Heart left ventricle (tissue), 16 donors: ENCODE data around the gene CACNB1. TPM values are rescaled to one million over a fixed set of nuclear protein-coding genes. Genes with fewer than 3 reads are reported as not detected.

Experiments
- ATAC-seq, 4 donors: fragments of 200-7000 bp; cut with Tn5 transposase; one replicate each; pipeline ENCODE4 v1.9.1; 2020 to 2022; ENCODE audit warnings: moderate library complexity in 4 of 4, mild to moderate bottlenecking in 3 of 4, moderate number of reproducible peaks in 1 of 4
- DNase-seq, 5 donors: peaks; one replicate each; pipeline ENCODE4 v3.0.0-alpha.2; 2020
- H3K27ac ChIP-seq, 12 donors: fragments of 200-600 bp; sonication (generic) in 4 of 12; one replicate each; pipeline versions ENCODE4 v1.5.0 to v1.8.0; 2016 to 2022; ENCODE audit warnings: mild to moderate bottlenecking in 2 of 12
- H3K27me3 ChIP-seq, 9 donors: fragments of 200-600 bp; sonication (generic) in 2 of 9; one replicate each; pipeline versions ENCODE4 v1.5.1 to v1.8.0; 2016 to 2022; ENCODE audit warnings: mild to moderate bottlenecking in 3 of 9
- H3K36me3 ChIP-seq, 9 donors: fragments of 200-600 bp; sonication (generic) in 2 of 9; one replicate each; pipeline versions ENCODE4 v1.5.0 to v1.8.0; 2018 to 2022; ENCODE audit warnings: mild to moderate bottlenecking in 2 of 9
- H3K4me1 ChIP-seq, 12 donors: fragments of 200-600 bp; sonication (generic) in 4 of 12; one replicate each; pipeline versions ENCODE4 v1.5.0 to v1.8.0; 2016 to 2022; ENCODE audit warnings: mild to moderate bottlenecking in 3 of 12
- H3K4me3 ChIP-seq, 12 donors: fragments of 200-600 bp; sonication (generic) in 4 of 12; one replicate each; pipeline versions ENCODE4 v1.5.0 to v1.8.0; 2017 to 2022; ENCODE audit warnings: mild to moderate bottlenecking in 9 of 12, moderate library complexity in 4 of 12
- H3K9me3 ChIP-seq, 12 donors: fragments of 200-600 bp; sonication (generic) in 4 of 12; one replicate each; pipeline versions ENCODE4 v1.5.0 to v1.8.0; 2016 to 2022; ENCODE audit warnings: mild to moderate bottlenecking in 1 of 12
- CTCF ChIP-seq, 12 donors: fragments of 200-600 bp; sonication (generic) in 4 of 12; IDR thresholded peaks; one replicate each; pipeline versions ENCODE4 v1.5.0 to v1.8.0; 2018 to 2022; ENCODE audit warnings: antibody characterized with exemption in 12 of 12, mild to moderate bottlenecking in 5 of 12
- POLR2A ChIP-seq, 2 donors: fragments of 450-650 bp; IDR thresholded peaks; one replicate each; pipeline ENCODE4 v1.6.1; 2017; ENCODE audit warnings: antibody characterized with exemption in 2 of 2, mild to moderate bottlenecking in 2 of 2, moderate library complexity in 2 of 2
- WGBS, 4 donors: extraction: QIAGEN DNeasy Blood & Tissue Kit in 2 of 4; methylation state at CpG; one replicate each; pipeline versions ENCODE4 v1.1.5 to v1.1.7; 2013 to 2018; 5-methylcytosine and 5-hydroxymethylcytosine counted together
- intact Hi-C, 10 donors: fragments of 100-400 bp; cut with DNase I; formaldehyde crosslinking; loops; one replicate each; pipeline versions ENCODE4 v1.11.1 to v1.14.2; 2022
- long read RNA-seq, 3 donors: library from polyadenylated mRNA; unstranded; transcript quantifications; one replicate each; pipeline ENCODE4 v2.0.0, GENCODE V29; 2020 to 2021
- polyA plus RNA-seq, 2 donors: library from polyadenylated mRNA; stranded (reverse); fragments of 200-250 nt; gene quantifications; one replicate each; pipeline ENCODE4 v1.2.3, GENCODE V29; 2013
- total RNA-seq, 9 donors: library from RNA; depleted of rRNA in 2 of 9; stranded (reverse); fragments of >200 nt in 2 of 9; fragmentation: NEBNext Ultra II Directional in 3 of 9; extraction: Animal tissue kit (Norgen Biotek cat#: 25700) in 3 of 9; gene quantifications; one replicate each; pipeline versions ENCODE4 v1.1.0 to v1.2.4, GENCODE V29; 2016 to 2023
- donor health status: ischemic (EF 13 %, LVEDD 7.1; RV severe dilation, severe dysfunction).
- donor health status: healthy with polysubstance abuse.
- donor health status: DM: no; HTN: yes; CAD: no.
- donor health status: DM: no; HTN: no; CAD: no.
- donor health status: ischemic (EF 25% LVEDD 6.9; RV normal size, moderate dysfunction).
- donor health status: ischemic (EF 25% LVEDD 5.7; RV mildly dilated, moderate dysfunction).
- donor health status: healthy.
- donor health status: DM: yes; HTN: yes; CAD: no.
- donor health status: ischemic (EF 35%, LVEDD 5.7; RV mildly dilated, moderate dysfunction).
- donor health status: nonischemic (EF 11% LVEDD 7.7; RV severe dilation, severe dysfunction).
- donor health status: DM: yes; HTN: yes; CAD: no.
- donor health status: PGD.
- donor health status: ischemic (EF 29% LVEDD 5.4; RV normal size, mild dysfunction).
- donor health status: nonischemic (EF 23%, LVEDD 6.1; RV moderate dilation, normal function).

CACNB1 gene
- total RNA-seq (10 to 100 TPM in 1 of 9 donors, 1 to 10 TPM in 8; 4.3 to 13.4 (median 7.1) TPM), polyA plus RNA-seq (10 to 100 TPM in 1 of 2 donors, 1 to 10 TPM in 1; 6.1 to 14.3 TPM)
- long read RNA-seq, donor 1, transcript CACNB1-201 (13 exons, 1,889 nt) = major isoform, 8 of 10 reads
- long read RNA-seq, donor 1, partial matches to known transcripts = 1 of 10 reads
- long read RNA-seq, donor 1, other reads (novel, unspliced or antisense) = 1 of 10 reads
- long read RNA-seq, donor 2, transcript CACNB1-201 (13 exons, 1,889 nt) = major isoform, 64 of 76 reads
- long read RNA-seq, donor 2, partial matches to known transcripts = 4 of 76 reads
- long read RNA-seq, donor 2, other reads (novel, unspliced or antisense) = 8 of 76 reads
- long read RNA-seq, donor 3, transcript CACNB1-201 (13 exons, 1,889 nt) = major isoform, 32 of 35 reads
- long read RNA-seq, donor 3, partial matches to known transcripts = 1 of 35 reads
- long read RNA-seq, donor 3, other reads (novel, unspliced or antisense) = 2 of 35 reads

- DNase-seq (peak; percentile 80 to 89 (median 84)), ATAC-seq (peak; percentile 6 to 73 (median 58))
- Histone ChIP-seq H3K9me3 (no peaks in the 10 kb centered on the region), H3K4me1 (peaks cover 0 to 67% (median 35%) of the 10 kb centered on the region in 12 donors), H3K27ac (peak within 1 kb of the TSS in 11 of 12 donors; percentile 18 to 99 (median 75)), H3K4me3 (peak within 1 kb of the TSS; percentile 53 to 92 (median 80)), H3K27me3 (no peaks in the 10 kb centered on the region), H3K36me3 (peaks cover 0 to 26% (median 16%) of the 10 kb centered on the region in 9 donors)
- TF ChIP-seq CTCF (IDR thresholded peaks at IDR 0.05) (no peak), POLR2A (IDR thresholded peaks at IDR 0.05) (peak in 1 of 2 donors; percentile 61)
- WGBS, 4 donors = 0 to 1% (median 0%) methylated on average over 14 to 55 of the region's 55 CpGs
- intact Hi-C loops = no loop called here
Observed at GRCh38 chr17:39197380-39198185, at the start of gene CACNB1. Gene CACNB1 (minus strand): TSS chr17:39197669. CDS start chr17:39197495, 174 bp downstream.

- H3K27ac ChIP-seq = no peak overlapping the region
- peaks cover 0 to 3% (median 0%) of the 10 kb centered on the region in 9 donors for H3K36me3 ChIP-seq
- H3K9me3 ChIP-seq = no peaks in the 10 kb centered on the region
- ATAC-seq (no peak), DNase-seq (no peak)
- peaks cover 0 to 13% (median 6%) of the 10 kb centered on the region in 12 donors for H3K4me1 ChIP-seq
- intact Hi-C loops = loop anchor here in 6 of 10 donors (5.0 to 10.0 kb wide), 6 partner anchors 91 to 271 kb away; partner anchors contain the start of gene PLXDC1 (in 1 of the 6)
- no peak for TF ChIP-seq POLR2A (IDR thresholded peaks at IDR 0.05)
- no peak for TF ChIP-seq CTCF (IDR thresholded peaks at IDR 0.05)
- H3K27me3 ChIP-seq = no peaks in the 10 kb centered on the region
- 53 to 60% (median 54%) methylated on average over 3 of the region's 3 CpGs for WGBS, 4 donors
- no peak overlapping the region for H3K4me3 ChIP-seq
Observed at GRCh38 chr17:39246274-39246673, 48.8 kb upstream of the CACNB1 start.

GRCh38 chr17:39244600-39245570 is 47.4 kb upstream of the CACNB1 start:
- no peak overlapping the region for H3K27ac ChIP-seq
- H3K9me3 ChIP-seq = no peaks in the 10 kb centered on the region
- WGBS, 4 donors = 42 to 46% (median 44%) methylated on average over 6 of the region's 6 CpGs
- H3K36me3 ChIP-seq = no peaks in the 10 kb centered on the region
- DNase-seq (peak; percentile 77 to 86 (median 79)), ATAC-seq (peak; percentile 56 to 93 (median 87))
- TF ChIP-seq CTCF (IDR thresholded peaks at IDR 0.05) (peak; percentile 87 to 99 (median 95)), POLR2A (IDR thresholded peaks at IDR 0.05) (no peak)
- no peak overlapping the region for H3K4me3 ChIP-seq
- H3K4me1 ChIP-seq = peaks cover 0 to 13% (median 6%) of the 10 kb centered on the region in 12 donors
- intact Hi-C loops = loop anchor here (1.0 to 10.0 kb wide), 10 partner anchors 38 to 270 kb away; partner anchors contain the start of gene PLXDC1 (in 1 of the 10)
- no peaks in the 10 kb centered on the region for H3K27me3 ChIP-seq
